Transverse colon (tissue), 4 donors: ENCODE data around the gene BIVM. TPM values are rescaled to one million over a fixed set of nuclear protein-coding genes. Genes with fewer than 3 reads are reported as not detected.

ENCODE experiments used
- DNase-seq: peaks from one replicate; pipeline ENCODE4 v3.0.0-alpha.2; 2019
- H3K27ac ChIP-seq, 4 donors: fragments of 200-600 bp; sonication (generic); 2 replicates each; pipeline ENCODE4 v1.5.1; 2016 to 2018; ENCODE audit warnings: inconsistent platforms in 4 of 4
- H3K27me3 ChIP-seq: fragments of 200-600 bp; sonication (generic); 2 replicates; pipeline ENCODE4 v1.5.1; 2017; ENCODE audit warnings: inconsistent platforms
- H3K36me3 ChIP-seq, 4 donors: fragments of 200-600 bp; sonication (generic); 2 replicates each; pipeline ENCODE4 v1.5.1; 2017 to 2019; ENCODE audit warnings: inconsistent platforms in 4 of 4
- H3K4me1 ChIP-seq, 4 donors: fragments of 200-600 bp; sonication (generic); 2 replicates each; pipeline ENCODE4 v1.5.1; 2017 to 2020; ENCODE audit warnings: inconsistent platforms in 4 of 4
- H3K4me3 ChIP-seq, 4 donors: fragments of 200-600 bp; sonication (generic); 1 replicate in 1 of 4; 2 replicates in 3 of 4; pipeline versions ENCODE4 v1.5.1 to v1.6.1; 2017 to 2019; ENCODE audit warnings: inconsistent platforms in 4 of 4
- H3K9me3 ChIP-seq, 2 donors: fragments of 200-600 bp; sonication (generic); 2 replicates each; pipeline ENCODE4 v1.5.1; 2017 to 2019; ENCODE audit warnings: inconsistent platforms in 2 of 2
- EP300 ChIP-seq: sonication (generic); formaldehyde crosslinking; IDR thresholded peaks from one replicate; pipeline ENCODE4 v1.6.1; 2017; ENCODE audit warnings: antibody characterized with exemption, low read depth
- POLR2A ChIP-seq: fragments of 450-650 bp; IDR thresholded peaks from one replicate; pipeline ENCODE4 v1.6.1; 2016; ENCODE audit warnings: antibody characterized with exemption, mild to moderate bottlenecking, moderate library complexity
- POLR2AphosphoS5 ChIP-seq, 3 donors: sonication (generic); formaldehyde crosslinking; IDR thresholded peaks; one replicate each; pipeline ENCODE4 v1.6.1; 2016; ENCODE audit warnings: antibody characterized with exemption in 3 of 3
- whole genome bisulfite sequencing, 2 donors: methylation state at CpG; one replicate each; pipeline ENCODE4 v1.1.5; 2018; ENCODE audit warnings: low coverage in 1 of 2; 5-methylcytosine and 5-hydroxymethylcytosine counted together
- in situ Hi-C, 4 donors: fragments of 200-750 bp; cut with MboI; loops; one replicate each; pipeline versions ENCODE4 v1.15.0 to v1.15.1; 2017; ENCODE audit warnings: low sequenced_read_pairs in 3 of 4, low pct_ligation_motif_present in 1 of 4, low pct_unique_long_range_greater_than_20kb in 1 of 4
- intact Hi-C: fragments of 100-400 bp; cut with DNase I; formaldehyde crosslinking; loops from one replicate; pipeline ENCODE4 v1.15.1; 2023; ENCODE audit warnings: low total_unique reads
- total RNA-seq, 4 donors: library from RNA; depleted of rRNA; stranded (reverse); fragments of >200 nt; gene quantifications; one replicate each; pipeline ENCODE4 v1.1.0, GENCODE V29; 2016
- TF ChIP-seq, protein P1 (sequence below), 5 experiments: fragments of 200-600 bp in 3 of 5; fragments of 450-650 bp in 2 of 5; sonication (generic) in 3 of 5; IDR thresholded peaks; 1 replicate in 2 of 5; 2 replicates in 3 of 5; pipeline ENCODE4 v1.5.1; 2016 to 2017; ENCODE audit warnings: antibody characterized with exemption in 5 of 5, inconsistent platforms in 3 of 5, mild to moderate bottlenecking in 2 of 5, moderate library complexity in 1 of 5

Gene BIVM
- total RNA-seq, 4 donors from 2014 or later: 3.0 to 31.4 (median 23.9) TPM

DNA sequence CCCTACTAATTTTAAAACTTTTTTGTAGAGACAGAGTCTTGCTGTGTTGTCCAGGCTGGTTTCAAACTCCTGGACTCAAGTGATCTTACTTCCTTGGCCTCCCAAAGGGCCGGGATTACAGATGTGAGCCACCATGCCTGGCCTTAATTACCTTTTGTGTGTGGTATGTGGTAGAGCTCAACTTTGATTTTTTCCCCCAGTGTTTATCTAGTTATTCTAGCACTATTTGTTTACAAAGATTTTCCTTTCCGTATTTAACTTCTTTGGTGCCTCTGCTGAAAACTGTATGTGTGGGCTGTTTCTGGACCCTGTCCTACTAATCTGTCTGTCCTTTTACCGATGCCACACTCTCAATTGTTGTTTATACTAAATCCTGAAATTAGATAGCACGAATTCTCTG is 37.6 kb downstream of the BIVM start:
- TF ChIP-seq, protein P1, sequence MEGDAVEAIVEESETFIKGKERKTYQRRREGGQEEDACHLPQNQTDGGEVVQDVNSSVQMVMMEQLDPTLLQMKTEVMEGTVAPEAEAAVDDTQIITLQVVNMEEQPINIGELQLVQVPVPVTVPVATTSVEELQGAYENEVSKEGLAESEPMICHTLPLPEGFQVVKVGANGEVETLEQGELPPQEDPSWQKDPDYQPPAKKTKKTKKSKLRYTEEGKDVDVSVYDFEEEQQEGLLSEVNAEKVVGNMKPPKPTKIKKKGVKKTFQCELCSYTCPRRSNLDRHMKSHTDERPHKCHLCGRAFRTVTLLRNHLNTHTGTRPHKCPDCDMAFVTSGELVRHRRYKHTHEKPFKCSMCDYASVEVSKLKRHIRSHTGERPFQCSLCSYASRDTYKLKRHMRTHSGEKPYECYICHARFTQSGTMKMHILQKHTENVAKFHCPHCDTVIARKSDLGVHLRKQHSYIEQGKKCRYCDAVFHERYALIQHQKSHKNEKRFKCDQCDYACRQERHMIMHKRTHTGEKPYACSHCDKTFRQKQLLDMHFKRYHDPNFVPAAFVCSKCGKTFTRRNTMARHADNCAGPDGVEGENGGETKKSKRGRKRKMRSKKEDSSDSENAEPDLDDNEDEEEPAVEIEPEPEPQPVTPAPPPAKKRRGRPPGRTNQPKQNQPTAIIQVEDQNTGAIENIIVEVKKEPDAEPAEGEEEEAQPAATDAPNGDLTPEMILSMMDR (IDR thresholded peaks at IDR 0.05): no peak
- TF ChIP-seq POLR2A: no peak
- TF ChIP-seq EP300: no peak
- TF ChIP-seq POLR2AphosphoS5 (IDR thresholded peaks at IDR 0.05): no peak
- Histone ChIP-seq H3K27me3 (no peaks in the 10 kb centered on the region), H3K27ac (no peak overlapping the region), H3K9me3 (no peaks in the 10 kb centered on the region), H3K36me3 (peaks cover 0 to 19% (median 2%) of the 10 kb centered on the region in 4 donors), H3K4me1 (peaks cover 0 to 5% (median 0%) of the 10 kb centered on the region in 4 donors), H3K4me3 (no peak overlapping the region)
- in situ Hi-C loops: no loop called here
- DNase-seq: no peak
- WGBS, 2 donors: 94 to 95% methylated on average over 4 of the region's 4 CpGs
- intact Hi-C loops: no loop called here

DNA sequence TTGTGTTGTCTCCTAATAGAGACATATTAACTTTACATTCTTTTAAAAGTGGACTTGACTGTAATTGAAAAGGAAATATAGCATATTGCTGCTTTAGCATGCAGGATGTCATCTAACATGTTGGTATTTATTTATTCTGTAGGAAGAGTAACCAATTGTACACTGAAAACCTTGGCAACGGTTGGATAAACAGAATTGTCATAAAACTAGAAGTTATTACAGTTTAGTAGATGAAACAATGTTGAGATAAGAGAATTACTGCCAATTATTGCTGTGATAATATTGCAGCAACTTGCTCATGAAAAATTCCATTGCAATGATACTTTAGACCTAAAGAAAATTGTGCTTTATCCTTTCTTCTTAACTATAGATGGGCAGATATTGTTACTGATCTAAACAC is 39.4 kb downstream of the BIVM start:
- H3K4me1 ChIP-seq: peaks cover 0 to 5% (median 0%) of the 10 kb centered on the region in 4 donors
- H3K27me3 ChIP-seq: no peaks in the 10 kb centered on the region
- H3K27ac ChIP-seq: no peak overlapping the region
- in situ Hi-C loops (no loop called here), intact Hi-C loops (no loop called here)
- DNase-seq: no peak
- H3K9me3 ChIP-seq: no peaks in the 10 kb centered on the region
- TF ChIP-seq EP300 (no peak), POLR2A (no peak), POLR2AphosphoS5 (IDR thresholded peaks at IDR 0.05) (no peak)
- TF ChIP-seq, protein P1 (IDR thresholded peaks at IDR 0.05): no peak
- WGBS, 2 donors: 40 to 42% methylated on average over 1 of the region's 1 CpG
- no peak overlapping the region for H3K4me3 ChIP-seq
- peaks cover 0 to 19% (median 2%) of the 10 kb centered on the region in 4 donors for H3K36me3 ChIP-seq

DNA sequence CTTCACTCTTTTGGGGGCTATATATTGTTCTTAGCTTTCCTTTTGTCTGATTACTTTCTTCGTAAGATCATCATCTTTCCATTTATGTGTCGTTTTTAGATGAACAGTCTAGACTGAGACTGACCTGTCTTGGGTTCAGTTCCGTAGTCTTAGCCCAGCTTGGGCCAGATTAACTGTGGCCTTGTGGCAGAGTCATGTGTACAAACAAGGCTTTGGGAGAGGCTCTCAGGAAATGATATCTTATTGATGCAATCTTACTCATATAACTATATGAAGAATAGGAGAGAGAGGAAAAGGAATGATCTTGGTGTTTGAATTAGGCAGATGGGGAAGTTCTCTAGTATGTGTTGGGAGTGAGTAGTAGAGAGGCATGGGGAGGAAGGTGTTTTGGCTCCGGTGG is 40.1 kb downstream of the BIVM start:
- H3K4me1 ChIP-seq: peaks cover 0 to 5% (median 0%) of the 10 kb centered on the region in 4 donors
- DNase-seq: no peak
- TF ChIP-seq POLR2AphosphoS5 (IDR thresholded peaks at IDR 0.05): no peak
- TF ChIP-seq POLR2A: no peak
- no peak for TF ChIP-seq EP300
- TF ChIP-seq, protein P1 (IDR thresholded peaks at IDR 0.05): no peak
- H3K36me3 ChIP-seq: peaks cover 0 to 19% (median 2%) of the 10 kb centered on the region in 4 donors
- no peak overlapping the region for H3K27ac ChIP-seq
- H3K9me3 ChIP-seq: no peaks in the 10 kb centered on the region
- WGBS, 2 donors: 47 to 67% methylated on average over 3 to 4 of the region's 4 CpGs
- no peaks in the 10 kb centered on the region for H3K27me3 ChIP-seq
- in situ Hi-C loops (no loop called here), intact Hi-C loops (no loop called here)
- no peak overlapping the region for H3K4me3 ChIP-seq

DNA sequence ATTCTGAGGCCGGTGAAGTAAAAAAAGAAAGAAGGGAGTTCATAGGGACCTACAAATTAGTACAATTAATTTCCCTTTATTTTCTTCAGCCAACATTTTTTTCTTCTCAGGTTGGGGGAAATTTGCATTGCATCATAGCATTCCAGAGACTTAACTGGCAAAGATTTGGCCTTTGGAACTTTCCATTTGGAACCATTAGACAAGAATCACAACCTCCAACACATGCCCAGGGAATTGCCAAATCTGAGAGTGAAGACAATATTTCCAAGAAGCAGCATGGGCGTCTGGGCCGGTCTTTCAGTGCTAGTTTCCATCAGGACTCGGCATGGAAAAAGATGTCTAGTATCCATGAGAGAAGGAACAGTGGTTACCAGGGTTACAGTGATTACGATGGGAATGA is 40.5 kb downstream of the BIVM start:
- DNase-seq: no peak
- Histone ChIP-seq H3K4me1 (peaks cover 0 to 5% (median under 1%) of the 10 kb centered on the region in 4 donors), H3K27me3 (no peaks in the 10 kb centered on the region), H3K4me3 (no peak overlapping the region), H3K9me3 (no peaks in the 10 kb centered on the region), H3K27ac (no peak overlapping the region), H3K36me3 (peaks cover 0 to 19% (median 2%) of the 10 kb centered on the region in 4 donors)
- TF ChIP-seq, protein P1 (IDR thresholded peaks at IDR 0.05): no peak
- no peak for TF ChIP-seq POLR2AphosphoS5 (IDR thresholded peaks at IDR 0.05)
- no peak for TF ChIP-seq EP300
- no peak for TF ChIP-seq POLR2A
- whole genome bisulfite sequencing, 2 donors: 96 to 98% methylated on average over 5 of the region's 5 CpGs
- intact Hi-C loops: no loop called here
- in situ Hi-C loops: no loop called here
